ENCODE data around the gene CFAP70.

The CFAP70 gene

DNA sequence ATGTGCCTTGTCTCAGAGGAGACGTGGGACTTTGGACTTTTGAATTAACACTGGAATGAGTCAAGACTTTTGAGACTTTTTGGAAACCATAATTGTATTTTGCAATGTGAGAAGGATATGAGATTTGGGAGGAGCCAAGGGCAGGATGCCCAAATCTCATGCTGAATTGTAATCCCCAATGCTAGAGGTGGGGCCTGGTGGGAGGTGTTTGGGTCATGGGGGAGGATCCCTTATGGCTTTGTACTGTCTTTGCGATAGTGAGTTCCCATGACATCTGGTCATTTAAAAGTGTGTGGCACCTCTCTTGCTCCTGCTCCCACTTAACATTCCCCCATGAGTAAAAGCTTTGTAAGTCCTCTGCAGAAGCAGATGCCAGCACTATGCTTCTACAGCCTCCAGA is 150.8 kb downstream of the CFAP70 start:
- Histone ChIP-seq H3K36me3 (ENCODE audit: control insufficient read depth in 2 of 2, insufficient read depth in 2 of 2, low read length in 2 of 2) (peaks cover 0 to 8% of the 10 kb centered on the region in 2 donors), H3K4me3 (ENCODE audit: low read length in 2 of 2) (no peak overlapping the region), H3K9me3 (ENCODE audit: control insufficient read depth in 2 of 2, low read length in 2 of 2) (no peaks in the 10 kb centered on the region), H3K27ac (ENCODE audit: low read depth in 2 of 2, low read length in 2 of 2) (no peak overlapping the region), H3K9ac (ENCODE audit: low read depth in 1 of 2, low read length in 2 of 2) (no peak overlapping the region), H3K27me3 (ENCODE audit: control insufficient read depth in 2 of 2, insufficient read depth in 2 of 2, low read length in 2 of 2) (no peaks in the 10 kb centered on the region), H3K4me1 (ENCODE audit: control insufficient read depth in 2 of 2, insufficient read depth in 2 of 2, low read length in 2 of 2) (no peaks in the 10 kb centered on the region)

DNA sequence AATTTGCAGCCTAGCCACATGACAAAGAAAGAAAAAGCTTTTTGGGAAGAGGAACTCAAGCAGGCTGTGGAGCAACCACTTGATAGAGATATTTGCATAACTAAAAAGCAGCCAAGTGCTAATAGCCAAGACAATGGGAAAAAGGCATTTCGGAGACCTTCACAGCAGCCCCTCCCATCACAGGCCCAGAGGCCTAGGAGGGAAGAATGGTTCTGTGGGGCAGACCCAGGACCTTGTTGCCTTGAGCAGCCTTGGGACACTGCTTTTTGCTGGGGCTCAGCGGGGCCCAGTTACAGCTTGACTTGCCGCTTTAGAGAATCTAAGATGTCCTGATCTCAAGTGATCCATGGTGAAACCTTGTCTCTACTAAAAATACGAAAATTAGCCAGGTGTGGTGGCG is 152.3 kb downstream of the CFAP70 start:
- no peak overlapping the region for H3K9ac ChIP-seq (ENCODE audit: low read depth in 1 of 2, low read length in 2 of 2)
- peaks cover 0 to 8% of the 10 kb centered on the region in 2 donors for H3K36me3 ChIP-seq (ENCODE audit: control insufficient read depth in 2 of 2, insufficient read depth in 2 of 2, low read length in 2 of 2)
- no peak overlapping the region for H3K27ac ChIP-seq (ENCODE audit: low read depth in 2 of 2, low read length in 2 of 2)

DNA sequence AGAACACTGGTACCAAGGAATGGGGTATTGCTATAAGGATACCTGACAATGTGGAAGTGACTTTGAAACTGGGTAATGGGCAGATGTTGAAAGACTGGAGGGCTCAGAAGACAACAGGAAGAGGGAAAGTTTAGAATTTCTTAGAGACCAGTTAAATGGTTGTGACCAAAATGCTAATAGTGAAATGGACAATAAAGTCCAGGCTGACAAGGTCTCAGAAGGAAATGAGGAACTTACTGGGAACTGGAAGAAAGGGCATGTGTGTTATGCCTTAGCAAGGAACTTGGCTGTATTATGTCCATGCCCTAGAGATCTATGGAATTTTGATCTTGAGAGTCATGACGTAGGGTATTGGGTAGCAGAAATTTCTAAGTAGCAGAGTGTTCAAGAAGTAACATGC is 152.8 kb downstream of the CFAP70 start:
- H3K27ac ChIP-seq (ENCODE audit: low read depth in 2 of 2, low read length in 2 of 2): no peak overlapping the region
- H3K27me3 ChIP-seq (ENCODE audit: control insufficient read depth in 2 of 2, insufficient read depth in 2 of 2, low read length in 2 of 2): no peaks in the 10 kb centered on the region
- no peaks in the 10 kb centered on the region for H3K4me1 ChIP-seq (ENCODE audit: control insufficient read depth in 2 of 2, insufficient read depth in 2 of 2, low read length in 2 of 2)
- no peak overlapping the region for H3K4me3 ChIP-seq (ENCODE audit: low read length in 2 of 2)
- H3K9ac ChIP-seq (ENCODE audit: low read depth in 1 of 2, low read length in 2 of 2): no peak overlapping the region
- peaks cover 0 to 8% of the 10 kb centered on the region in 2 donors for H3K36me3 ChIP-seq (ENCODE audit: control insufficient read depth in 2 of 2, insufficient read depth in 2 of 2, low read length in 2 of 2)
- no peaks in the 10 kb centered on the region for H3K9me3 ChIP-seq (ENCODE audit: control insufficient read depth in 2 of 2, low read length in 2 of 2)

More for the DNA sequence above, 152.3 kb downstream of the CFAP70 start:
- H3K27me3 ChIP-seq (ENCODE audit: control insufficient read depth in 2 of 2, insufficient read depth in 2 of 2, low read length in 2 of 2): no peaks in the 10 kb centered on the region
- no peaks in the 10 kb centered on the region for H3K9me3 ChIP-seq (ENCODE audit: control insufficient read depth in 2 of 2, low read length in 2 of 2)
- H3K4me1 ChIP-seq (ENCODE audit: control insufficient read depth in 2 of 2, insufficient read depth in 2 of 2, low read length in 2 of 2): no peaks in the 10 kb centered on the region
- no peak overlapping the region for H3K4me3 ChIP-seq (ENCODE audit: low read length in 2 of 2)

DNA sequence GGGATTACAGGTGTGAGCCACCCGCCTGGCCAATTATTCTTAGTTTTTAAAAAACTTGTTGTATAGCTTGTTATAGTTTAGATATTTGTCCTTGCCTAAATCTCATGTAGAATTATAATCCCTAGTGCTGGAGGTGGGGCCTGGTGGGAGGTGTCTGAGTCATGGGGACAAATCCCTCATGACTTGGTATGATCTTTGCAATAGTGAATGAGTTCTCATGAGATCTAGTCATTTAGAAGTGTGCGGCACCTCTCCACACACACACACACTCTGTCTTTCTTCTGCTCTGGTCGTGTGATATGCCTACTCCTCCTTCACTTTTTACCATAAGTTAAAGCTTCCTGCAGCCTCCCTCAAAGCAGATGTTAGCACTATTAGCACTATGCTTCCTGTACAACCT is 153.6 kb downstream of the CFAP70 start:
- H3K4me3 ChIP-seq (ENCODE audit: low read length in 2 of 2): no peak overlapping the region
- H3K27me3 ChIP-seq (ENCODE audit: control insufficient read depth in 2 of 2, insufficient read depth in 2 of 2, low read length in 2 of 2): no peaks in the 10 kb centered on the region
- peaks cover 0 to 2% of the 10 kb centered on the region in 2 donors for H3K36me3 ChIP-seq (ENCODE audit: control insufficient read depth in 2 of 2, insufficient read depth in 2 of 2, low read length in 2 of 2)
- no peak overlapping the region for H3K9ac ChIP-seq (ENCODE audit: low read depth in 1 of 2, low read length in 2 of 2)
- no peaks in the 10 kb centered on the region for H3K4me1 ChIP-seq (ENCODE audit: control insufficient read depth in 2 of 2, insufficient read depth in 2 of 2, low read length in 2 of 2)
- H3K27ac ChIP-seq (ENCODE audit: low read depth in 2 of 2, low read length in 2 of 2): no peak overlapping the region
- H3K9me3 ChIP-seq (ENCODE audit: control insufficient read depth in 2 of 2, low read length in 2 of 2): no peaks in the 10 kb centered on the region
